NT2/D1 (cell line): ENCODE results near the gene RMND1.
A peak's percentile ranks its signal among the peaks of the same experiment; 100 is the strongest.

Source experiments
- DNase-seq: peaks from one replicate; pipeline ENCODE4 v3.0.0-alpha.2; 2011; ENCODE audit warnings: low read depth, low spot score
- H3K27me3 ChIP-seq: 2 replicates; pipeline ENCODE4 v1.6.0; 2011; ENCODE audit warnings: mild to moderate bottlenecking; ENCODE audit not compliant: insufficient read length, insufficient read depth
- H3K36me3 ChIP-seq: 2 replicates; pipeline ENCODE4 v1.6.1; 2011; ENCODE audit warnings: mild to moderate bottlenecking, low read length, mixed read lengths; ENCODE audit not compliant: insufficient read depth, insufficient read length
- H3K4me1 ChIP-seq: 2 replicates; pipeline ENCODE4 v1.5.1; 2011; ENCODE audit not compliant: insufficient read depth, insufficient read length
- H3K4me3 ChIP-seq: 2 replicates; pipeline ENCODE4 v1.5.1; 2011; ENCODE audit warnings: low read depth; ENCODE audit not compliant: insufficient read length
- H3K9ac ChIP-seq: 2 replicates; pipeline ENCODE4 v1.6.0; 2011; ENCODE audit warnings: low read depth; ENCODE audit not compliant: insufficient read length
- H3K9me3 ChIP-seq: 2 replicates; pipeline ENCODE4 v1.5.1; 2011; ENCODE audit warnings: mild to moderate bottlenecking, low read length; ENCODE audit not compliant: insufficient read depth
- SUZ12 ChIP-seq: IDR thresholded peaks from 2 replicates; pipeline ENCODE4 v1.6.1; 2011; ENCODE audit not compliant: insufficient read length, insufficient read depth; ENCODE audit errors: extremely low read depth
- YY1 ChIP-seq: IDR thresholded peaks from 2 replicates; pipeline ENCODE4 v1.6.1; 2011; ENCODE audit not compliant: insufficient read length, insufficient read depth
- ZNF274 ChIP-seq: IDR thresholded peaks from 2 replicates; pipeline ENCODE4 v1.6.1; 2011; ENCODE audit warnings: mild to moderate bottlenecking, low read depth, low read length

The RMND1 gene

DNA sequence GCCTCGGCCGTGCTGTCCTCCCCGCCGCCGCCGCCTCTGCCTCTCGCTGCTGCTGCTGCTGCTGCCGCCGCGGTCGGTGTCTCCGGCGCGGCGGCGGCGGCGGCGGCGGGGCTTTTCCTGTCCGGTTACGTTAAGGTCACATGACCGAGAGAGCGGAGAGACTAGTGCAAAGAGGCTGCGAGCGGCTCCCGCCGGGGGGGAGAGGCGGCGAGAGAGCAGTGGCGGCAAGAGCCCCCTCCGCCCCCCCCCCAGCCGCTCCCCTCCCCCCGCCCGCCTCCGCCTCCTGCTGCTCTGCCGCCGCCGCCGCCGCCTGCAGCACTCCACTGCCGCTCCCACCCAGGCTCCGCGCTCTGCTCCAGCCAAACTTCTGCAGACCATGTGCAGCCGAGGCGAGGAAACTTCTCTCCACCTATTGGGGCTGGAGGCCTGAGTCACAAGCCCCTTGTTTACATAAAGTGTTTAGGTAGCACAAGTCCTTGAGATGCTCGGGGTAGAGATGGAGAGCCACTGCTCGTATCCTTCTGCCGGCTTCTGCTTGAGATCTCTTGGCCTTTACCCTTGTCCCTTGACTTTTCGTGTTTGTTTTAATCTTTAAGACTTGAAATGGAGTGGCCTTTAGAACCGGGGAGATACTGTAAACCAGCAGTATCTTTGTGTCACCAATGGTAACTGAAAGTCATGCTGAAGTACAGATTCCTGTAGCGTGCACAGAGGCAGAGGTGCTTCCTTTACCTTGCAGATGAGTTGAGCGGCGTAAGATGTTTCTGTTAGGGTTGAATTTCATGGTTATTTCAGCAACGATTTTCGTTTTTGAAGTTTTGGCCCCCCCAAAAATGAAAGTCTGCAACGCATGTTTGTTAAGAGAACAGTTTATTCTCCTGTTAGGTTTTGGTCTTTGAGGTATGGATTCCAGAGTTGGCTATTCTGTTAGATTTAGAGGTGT lies 60.2 kb downstream of the RMND1 start, which contains the start of gene ZBTB2:
Gene ZBTB2, minus strand, starts transcription at position 89 of the 943 bp plus-strand sequence. CDS start 17,922 bp downstream, outside the sequence.
- peaks cover 19% of the 10 kb centered on the region for H3K36me3 ChIP-seq
- TF ChIP-seq YY1 = no peak
- no peak for TF ChIP-seq ZNF274
- TF ChIP-seq SUZ12 = no peak
- H3K9me3 ChIP-seq = no peaks in the 10 kb centered on the region
- H3K27me3 ChIP-seq = no peaks in the 10 kb centered on the region
- H3K9ac ChIP-seq = peak within 1 kb of the TSS; percentile 92
- DNase-seq = no peak
- H3K4me3 ChIP-seq = peak within 1 kb of the TSS; percentile 71
- H3K4me1 ChIP-seq = no peaks in the 10 kb centered on the region

DNA sequence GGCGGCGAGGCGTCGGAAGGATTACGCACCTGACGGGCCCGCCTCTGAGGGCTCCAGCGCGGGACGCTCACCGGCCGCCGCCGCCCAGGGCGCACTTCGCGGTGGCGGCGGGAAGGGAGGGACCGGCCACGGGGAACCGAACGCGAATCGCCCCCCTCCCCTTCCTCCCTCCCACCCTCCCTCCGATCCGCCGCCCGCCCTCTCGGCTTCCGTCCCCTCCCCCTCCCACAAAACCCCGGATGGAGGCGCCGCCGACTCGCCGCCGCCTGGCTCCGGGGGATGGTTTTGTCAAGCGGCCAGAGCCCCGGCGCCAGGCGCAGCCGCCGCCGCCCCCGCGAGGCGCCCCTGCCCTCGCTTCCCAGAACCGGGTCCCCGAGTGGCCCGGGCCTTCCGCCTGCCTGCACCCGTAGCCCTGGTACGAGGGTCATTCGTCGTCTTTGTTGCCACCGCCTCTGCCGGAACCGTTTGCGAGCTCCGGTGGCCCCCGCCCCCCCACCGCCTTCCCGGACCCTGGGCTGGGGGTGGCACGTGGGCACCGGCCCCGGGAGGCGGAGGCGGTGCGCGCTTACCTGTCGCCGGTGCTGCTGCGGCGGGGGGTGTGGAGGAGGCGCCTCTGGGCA lies 61.0 kb downstream of the RMND1 start:
- no peak for DNase-seq
- Histone ChIP-seq H3K27me3 (no peaks in the 10 kb centered on the region), H3K9ac (peak overlapping the region; percentile 92), H3K36me3 (peaks cover 22% of the 10 kb centered on the region), H3K9me3 (no peaks in the 10 kb centered on the region), H3K4me3 (peak overlapping the region; percentile 71), H3K4me1 (no peaks in the 10 kb centered on the region)
- no peak for TF ChIP-seq YY1
- no peak for TF ChIP-seq ZNF274
- TF ChIP-seq SUZ12 = no peak

DNA sequence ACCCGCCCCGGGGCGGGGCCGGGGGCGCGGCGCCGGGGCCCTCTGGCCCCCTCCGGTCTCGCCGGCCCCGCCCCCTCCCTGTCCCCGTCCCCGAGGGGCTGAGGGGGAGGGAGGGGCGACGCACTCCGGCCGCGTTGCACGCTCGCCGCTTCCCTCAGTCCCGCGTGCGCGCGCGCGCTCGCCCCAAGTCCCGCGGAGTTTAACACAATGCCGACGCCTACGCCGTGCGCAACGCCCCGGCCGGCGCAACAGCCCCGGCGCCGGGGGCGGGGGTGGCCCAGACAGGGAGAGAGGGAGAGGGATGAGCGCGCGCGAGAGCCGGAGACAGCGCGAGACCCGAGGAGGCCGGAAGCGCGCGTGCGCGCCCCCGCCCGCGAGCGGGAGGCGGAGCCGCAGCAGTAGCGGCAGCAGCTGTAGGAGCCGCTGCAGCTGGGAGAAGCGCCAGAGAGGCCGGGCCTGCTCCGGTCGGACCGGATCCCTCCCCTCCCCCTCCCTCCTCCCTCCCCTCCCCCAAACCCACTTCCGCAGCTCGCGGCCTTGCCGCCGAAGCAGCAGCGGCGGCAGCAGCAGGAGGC lies 61.6 kb downstream of the RMND1 start:
- Histone ChIP-seq H3K4me1 (no peaks in the 10 kb centered on the region), H3K36me3 (peaks cover 28% of the 10 kb centered on the region), H3K4me3 (peak overlapping the region; percentile 71)

DNA sequence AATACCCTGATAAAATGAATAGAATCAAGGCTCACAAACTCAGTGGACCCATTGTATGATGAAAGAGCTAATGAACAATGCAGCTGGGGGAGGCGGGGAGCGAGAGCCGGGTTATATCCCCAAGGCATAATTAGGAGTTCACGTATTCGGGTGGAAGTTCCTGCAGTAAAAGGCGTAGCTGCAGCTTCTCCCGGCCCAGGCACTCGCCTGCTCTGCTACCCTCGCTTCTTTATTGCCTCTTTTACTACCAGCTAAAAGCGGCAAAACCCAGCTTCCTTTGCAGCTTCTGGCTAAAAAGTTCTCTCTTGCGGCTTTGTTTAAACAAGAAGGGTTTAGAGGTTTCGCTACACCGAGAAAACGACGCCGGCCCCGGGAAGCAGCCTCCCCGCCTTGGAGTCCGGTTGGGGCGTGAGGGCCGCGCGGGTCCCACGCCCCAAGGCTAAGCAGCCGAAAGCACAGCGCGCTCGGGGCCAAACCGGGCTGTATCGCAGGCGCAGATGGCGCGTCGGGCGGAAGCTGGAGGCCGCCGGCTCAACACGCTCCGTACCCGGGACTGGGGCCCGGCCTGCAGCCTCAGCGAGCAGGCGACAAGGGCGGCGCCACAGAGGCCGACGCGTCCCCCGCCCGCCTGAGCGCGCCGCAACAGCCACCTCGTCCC lies 62.2 kb downstream of the RMND1 start:
- TF ChIP-seq SUZ12 (no peak), ZNF274 (no peak)

More for the DNA sequence above, 61.6 kb downstream of the RMND1 start:
- TF ChIP-seq ZNF274 (no peak), YY1 (no peak), SUZ12 (no peak)
- H3K9ac ChIP-seq = peak overlapping the region; percentile 83
- DNase-seq = peak; percentile 95
- no peaks in the 10 kb centered on the region for H3K9me3 ChIP-seq
- H3K27me3 ChIP-seq = no peaks in the 10 kb centered on the region

DNA sequence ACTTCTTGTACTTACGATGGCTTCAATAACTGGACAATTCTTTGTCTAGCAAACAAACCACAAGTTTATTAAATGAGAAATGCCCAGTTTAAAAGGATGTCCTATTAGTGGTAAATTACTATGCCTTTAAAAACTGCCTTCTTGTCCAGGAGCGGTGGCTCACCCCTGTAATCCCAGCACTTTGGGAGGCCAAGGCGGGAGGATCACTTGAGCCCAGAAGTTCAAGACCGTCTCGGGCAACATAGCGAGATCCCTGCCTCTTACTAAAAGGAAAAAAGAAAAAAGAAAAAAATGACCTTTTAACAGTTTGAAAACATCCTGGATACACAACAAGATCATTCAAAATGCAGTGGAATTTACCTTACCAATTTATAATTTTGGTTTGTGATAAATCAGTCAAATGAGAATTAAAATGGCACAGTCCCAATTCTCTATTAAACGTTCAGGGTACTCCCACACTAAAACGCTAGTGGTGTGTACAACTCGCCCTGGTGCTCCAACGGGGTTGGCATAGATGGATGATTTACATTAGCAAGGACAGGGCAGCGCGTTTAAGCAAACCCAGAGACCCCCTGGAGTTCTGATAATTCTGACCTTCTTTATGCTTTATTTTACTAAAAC lies 62.8 kb downstream of the RMND1 start:
- no peaks in the 10 kb centered on the region for H3K27me3 ChIP-seq
- no peaks in the 10 kb centered on the region for H3K4me1 ChIP-seq
- no peak for DNase-seq
- H3K4me3 ChIP-seq = peak overlapping the region; percentile 72
- H3K36me3 ChIP-seq = peaks cover 34% of the 10 kb centered on the region
- H3K9ac ChIP-seq = peak overlapping the region; percentile 95
- no peak for TF ChIP-seq SUZ12
- TF ChIP-seq YY1 = no peak
- no peak for TF ChIP-seq ZNF274
- no peaks in the 10 kb centered on the region for H3K9me3 ChIP-seq

More for the DNA sequence above, 62.2 kb downstream of the RMND1 start:
- H3K4me3 ChIP-seq = peak overlapping the region; percentile 72
- no peak for DNase-seq
- no peaks in the 10 kb centered on the region for H3K27me3 ChIP-seq
- H3K4me1 ChIP-seq = no peaks in the 10 kb centered on the region
- H3K9ac ChIP-seq = peak overlapping the region; percentile 95
- H3K36me3 ChIP-seq = peaks cover 29% of the 10 kb centered on the region
- H3K9me3 ChIP-seq = no peaks in the 10 kb centered on the region

DNA sequence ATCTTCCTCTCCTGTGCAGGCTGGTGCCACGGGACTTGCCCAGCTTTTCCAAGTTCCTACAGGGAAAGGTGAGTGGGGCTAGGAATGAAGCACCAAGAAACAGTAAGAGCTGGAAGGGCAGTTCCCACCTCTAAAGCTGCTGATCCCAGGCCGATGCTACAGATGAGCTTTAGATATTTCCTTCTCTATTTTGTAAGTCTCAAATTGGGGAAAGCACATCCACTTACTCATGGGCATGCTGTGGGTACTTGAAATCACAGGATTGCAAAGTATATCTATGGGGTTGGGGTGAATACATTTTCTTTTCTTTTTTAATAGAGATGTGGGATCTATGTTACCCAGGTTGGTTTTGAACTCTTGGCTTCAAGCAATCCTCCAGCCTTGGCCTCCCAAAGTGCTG lies 63.7 kb downstream of the RMND1 start:
- H3K9ac ChIP-seq = no peak overlapping the region
- H3K4me3 ChIP-seq = no peak overlapping the region
- no peaks in the 10 kb centered on the region for H3K27me3 ChIP-seq
- TF ChIP-seq SUZ12 (no peak), ZNF274 (no peak), YY1 (no peak)
- peaks cover 36% of the 10 kb centered on the region for H3K36me3 ChIP-seq
- H3K4me1 ChIP-seq = no peaks in the 10 kb centered on the region
- H3K9me3 ChIP-seq = no peaks in the 10 kb centered on the region
- DNase-seq = no peak
